Stimulated activated CD8-positive, alpha-beta memory T cell treated with anti-CD3 and anti-CD28 coated beads, Interleukin-2, amount 100 ng/mL, for 1 hour (primary cell): ENCODE measurements around the gene MZT2A.
"Not testable (repeated sequence)": the region's sequence is repeated elsewhere in the genome, so short reads cannot be mapped to it uniquely, and the experiment has no call there.

Source experiments
- DNase-seq, 2 donors: peaks; one replicate each; pipeline ENCODE4 v3.0.0-alpha.2; 2020; ENCODE audit warnings: low read depth in 2 of 2

Gene MZT2A

GRCh38 chr2:131454914-131455313 is 37.3 kb downstream of the MZT2A start:
- DNase-seq, result not testable (repeated sequence)

- not testable (repeated sequence) for DNase-seq
These were observed 40.8 kb downstream of the MZT2A start for GRCh38 chr2:131451265-131451949.

GRCh38 chr2:131447981-131448380 is 44.2 kb downstream of the MZT2A start:
- not testable (repeated sequence) for DNase-seq

GRCh38 chr2:131445896-131446295 is 46.3 kb downstream of the MZT2A start:
- DNase-seq, result no peak

GRCh38 chr2:131445515-131445797 is 46.7 kb downstream of the MZT2A start:
- DNase-seq, result not testable (repeated sequence)

- DNase-seq, result not testable (repeated sequence)
These were observed 47.3 kb downstream of the MZT2A start for GRCh38 chr2:131444736-131445514.

GRCh38 chr2:131440742-131441468 is 51.3 kb downstream of the MZT2A start:
- DNase-seq, result not testable (repeated sequence)
